Peyer's patch (tissue), 4 donors: ENCODE measurements around the gene FBXO42. TPM values are rescaled to one million over a fixed set of nuclear protein-coding genes. Genes with fewer than 3 reads are reported as not detected.

Source experiments
- DNase-seq, 3 donors: peaks; one replicate each; pipeline ENCODE4 v3.0.0-alpha.2; 2017 to 2019
- H3K27ac ChIP-seq, 4 donors: fragments of 200-600 bp; sonication (generic); one replicate each; pipeline ENCODE4 v1.5.1; 2016 to 2019
- H3K27me3 ChIP-seq, 2 donors: fragments of 200-600 bp; sonication (generic); one replicate each; pipeline ENCODE4 v1.5.1; 2019
- H3K36me3 ChIP-seq, 3 donors: fragments of 200-600 bp; sonication (generic); one replicate each; pipeline ENCODE4 v1.5.1; 2016 to 2019
- H3K4me1 ChIP-seq, 4 donors: fragments of 200-600 bp; sonication (generic); one replicate each; pipeline ENCODE4 v1.5.1; 2016 to 2019
- H3K4me3 ChIP-seq, 4 donors: fragments of 200-600 bp; sonication (generic); 1 replicate in 3 of 4; 2 replicates in 1 of 4; pipeline ENCODE4 v1.5.1; 2016 to 2019; ENCODE audit warnings: mild to moderate bottlenecking in 1 of 4
- H3K9me3 ChIP-seq, 4 donors: fragments of 200-600 bp; sonication (generic); one replicate each; pipeline ENCODE4 v1.5.1; 2016 to 2019; ENCODE audit warnings: mild to moderate bottlenecking in 1 of 4
- CTCF ChIP-seq, 6 experiments: fragments of 450-650 bp in 4 of 6; fragments of 200-600 bp in 2 of 6; sonication (generic) in 1 of 6; IDR thresholded peaks; one replicate each; pipeline ENCODE4 v1.5.1; 2017 to 2019; ENCODE audit warnings: antibody characterized with exemption in 6 of 6, mild to moderate bottlenecking in 3 of 6, moderate library complexity in 1 of 6
- POLR2A ChIP-seq, 2 donors: fragments of 450-650 bp; IDR thresholded peaks; one replicate each; pipeline ENCODE4 v1.5.1; 2017; ENCODE audit warnings: antibody characterized with exemption in 2 of 2, mild to moderate bottlenecking in 2 of 2, moderate library complexity in 2 of 2
- total RNA-seq, 4 donors: library from RNA; depleted of rRNA; stranded (reverse); fragments of >200 nt; gene quantifications; one replicate each; pipeline ENCODE4 v1.1.0, GENCODE V29; 2016

Gene FBXO42
- total RNA-seq, 4 donors from 2014 or later: 15.7 to 29.4 (median 24.5) TPM

- Histone ChIP-seq H3K36me3 (no peaks in the 10 kb centered on the region), H3K27ac (no peak overlapping the region), H3K4me3 (no peak overlapping the region), H3K9me3 (no peaks in the 10 kb centered on the region), H3K4me1 (peaks cover 0 to 14% (median 8%) of the 10 kb centered on the region in 4 donors), H3K27me3 (no peaks in the 10 kb centered on the region)
- no peak for TF ChIP-seq CTCF (IDR thresholded peaks at IDR 0.05)
- TF ChIP-seq POLR2A (IDR thresholded peaks at IDR 0.05): no peak
- DNase-seq: no peak
Measured at GRCh38 chr1:16213013-16213412, 139.3 kb downstream of the FBXO42 start.

- TF ChIP-seq CTCF (IDR thresholded peaks at IDR 0.05) (no peak), POLR2A (IDR thresholded peaks at IDR 0.05) (no peak)
- Histone ChIP-seq H3K4me1 (peaks cover 0 to 12% (median 9%) of the 10 kb centered on the region in 4 donors), H3K36me3 (no peaks in the 10 kb centered on the region), H3K27ac (no peak within 1 kb of the TSS), H3K27me3 (no peaks in the 10 kb centered on the region), H3K4me3 (no peak within 1 kb of the TSS), H3K9me3 (no peaks in the 10 kb centered on the region)
- no peak for DNase-seq
Measured at GRCh38 chr1:16212251-16212961, 139.9 kb downstream of the FBXO42 start, which contains the start of gene ARHGEF19. Gene ARHGEF19, minus strand, starts transcription at chr1:16212652. Its CDS starts 3,598 bp downstream, at chr1:16209054.

GRCh38 chr1:16211824-16212223 is 140.5 kb downstream of the FBXO42 start:
- H3K9me3 ChIP-seq: no peaks in the 10 kb centered on the region
- no peak for DNase-seq
- H3K4me1 ChIP-seq: peaks cover 0 to 15% (median 10%) of the 10 kb centered on the region in 4 donors
- H3K36me3 ChIP-seq: no peaks in the 10 kb centered on the region
- TF ChIP-seq CTCF (IDR thresholded peaks at IDR 0.05): no peak
- TF ChIP-seq POLR2A (IDR thresholded peaks at IDR 0.05): no peak
- H3K4me3 ChIP-seq: no peak overlapping the region
- no peaks in the 10 kb centered on the region for H3K27me3 ChIP-seq
- no peak overlapping the region for H3K27ac ChIP-seq

- Histone ChIP-seq H3K27ac (no peak overlapping the region), H3K4me1 (peaks cover 0 to 11% (median 8%) of the 10 kb centered on the region in 4 donors), H3K27me3 (no peaks in the 10 kb centered on the region), H3K9me3 (no peaks in the 10 kb centered on the region), H3K36me3 (no peaks in the 10 kb centered on the region), H3K4me3 (no peak overlapping the region)
- TF ChIP-seq POLR2A (IDR thresholded peaks at IDR 0.05): no peak
- no peak for TF ChIP-seq CTCF (IDR thresholded peaks at IDR 0.05)
- DNase-seq: no peak
Measured at GRCh38 chr1:16210581-16210980, 141.7 kb downstream of the FBXO42 start.

GRCh38 chr1:16209847-16210407 is 142.4 kb downstream of the FBXO42 start:
- no peaks in the 10 kb centered on the region for H3K9me3 ChIP-seq
- no peaks in the 10 kb centered on the region for H3K36me3 ChIP-seq
- no peak for DNase-seq
- no peaks in the 10 kb centered on the region for H3K27me3 ChIP-seq
- H3K4me3 ChIP-seq: no peak overlapping the region
- no peak overlapping the region for H3K27ac ChIP-seq
- TF ChIP-seq CTCF (IDR thresholded peaks at IDR 0.05): no peak
- TF ChIP-seq POLR2A (IDR thresholded peaks at IDR 0.05): no peak
- H3K4me1 ChIP-seq: peaks cover 0 to 11% (median 8%) of the 10 kb centered on the region in 4 donors
